ENCODE measurements around the gene ANTKMT.

Gene ANTKMT, protein sequence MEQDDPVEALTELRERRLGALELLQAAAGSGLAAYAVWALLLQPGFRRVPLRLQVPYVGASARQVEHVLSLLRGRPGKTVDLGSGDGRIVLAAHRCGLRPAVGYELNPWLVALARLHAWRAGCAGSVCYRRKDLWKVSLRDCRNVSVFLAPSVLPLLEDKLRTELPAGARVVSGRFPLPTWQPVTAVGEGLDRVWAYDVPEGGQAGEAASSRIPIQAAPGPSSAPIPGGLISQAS
- 4.1 to 5.8 reads per million in 2 donors for total RNA-seq

DNA sequence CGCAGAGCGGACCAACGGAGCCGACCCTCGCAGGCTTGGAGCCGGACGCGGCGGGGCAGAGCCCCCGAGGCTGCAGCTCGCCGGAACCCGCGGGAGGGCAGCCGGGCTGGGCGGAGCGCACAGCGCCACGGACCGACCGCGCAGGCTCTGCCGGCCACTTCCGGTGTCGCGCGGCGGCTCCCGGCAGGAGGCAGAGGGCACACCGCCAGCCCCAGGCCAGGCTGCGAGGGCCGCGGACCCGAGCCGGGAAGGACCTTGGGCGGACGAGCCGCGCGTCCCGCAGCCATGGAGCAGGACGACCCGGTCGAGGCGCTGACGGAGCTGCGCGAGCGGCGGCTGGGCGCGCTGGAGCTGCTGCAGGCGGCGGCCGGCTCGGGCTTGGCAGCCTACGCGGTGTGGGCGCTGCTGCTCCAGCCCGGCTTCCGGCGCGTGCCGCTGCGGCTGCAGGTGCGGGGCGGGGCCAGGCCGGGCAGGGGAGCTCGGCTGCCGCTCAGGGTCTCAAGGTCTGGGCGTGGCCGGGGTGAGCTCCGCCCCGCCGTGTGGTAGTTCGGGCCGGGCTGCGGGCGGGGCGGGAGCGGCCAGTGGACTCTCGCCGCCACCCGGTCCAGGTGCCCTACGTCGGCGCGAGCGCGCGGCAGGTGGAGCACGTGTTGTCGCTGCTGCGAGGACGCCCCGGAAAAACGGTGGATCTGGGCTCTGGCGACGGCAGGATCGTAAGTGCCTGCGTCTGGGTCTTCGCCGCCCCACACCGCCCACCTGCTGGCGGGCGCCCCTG, at the start of gene ANTKMT:
TSS of gene ANTKMT (plus strand) at position 157 of the 775 bp plus-strand sequence. CDS start at position 286, 129 bp downstream.
- peak; percentile 36 to 88 (median 60) for DNase-seq

GRCh38 chr16:671353-672131, 49.4 kb upstream of the ANTKMT start:
- DNase-seq: no peak

GRCh38 chr16:672371-672770, 48.6 kb upstream of the ANTKMT start:
- DNase-seq: no peak

GRCh38 chr16:672851-673250, 48.1 kb upstream of the ANTKMT start:
- DNase-seq: no peak

GRCh38 chr16:673399-673991, 47.5 kb upstream of the ANTKMT start:
- DNase-seq: no peak

DNA sequence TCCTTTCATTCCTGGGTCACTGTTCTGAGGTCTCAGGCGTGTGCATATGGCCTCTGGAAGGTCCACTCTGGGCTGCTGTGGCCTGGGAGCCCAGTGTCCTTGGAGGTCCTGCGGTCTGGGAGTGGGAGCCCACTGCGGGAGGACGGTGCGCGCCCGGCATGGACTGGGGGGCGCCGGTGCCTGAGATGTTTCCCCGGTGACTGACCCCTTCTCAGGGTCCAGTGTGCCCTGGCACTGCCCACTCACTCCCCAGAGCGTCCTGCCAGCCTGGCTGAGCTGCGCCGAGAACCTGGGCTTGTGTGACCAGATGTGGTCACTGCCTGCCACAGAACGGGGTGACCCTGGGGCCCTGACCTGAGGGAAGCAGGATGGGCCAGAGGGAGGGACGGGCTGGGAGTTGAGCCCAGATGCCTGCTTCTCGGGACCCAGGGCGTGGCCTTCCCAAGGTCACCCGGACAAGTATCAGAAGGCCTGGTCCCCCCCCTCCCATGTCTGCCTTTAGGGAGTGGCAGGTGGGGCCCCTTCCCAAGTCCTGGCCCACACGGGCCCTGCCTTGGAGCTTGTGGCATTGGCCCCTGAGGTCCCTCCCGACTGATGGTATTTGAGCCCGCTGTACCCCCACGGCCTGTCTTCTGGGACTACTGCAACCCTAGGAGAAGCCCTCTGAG, 46.6 kb upstream of the ANTKMT start:
- DNase-seq: no peak

DNA sequence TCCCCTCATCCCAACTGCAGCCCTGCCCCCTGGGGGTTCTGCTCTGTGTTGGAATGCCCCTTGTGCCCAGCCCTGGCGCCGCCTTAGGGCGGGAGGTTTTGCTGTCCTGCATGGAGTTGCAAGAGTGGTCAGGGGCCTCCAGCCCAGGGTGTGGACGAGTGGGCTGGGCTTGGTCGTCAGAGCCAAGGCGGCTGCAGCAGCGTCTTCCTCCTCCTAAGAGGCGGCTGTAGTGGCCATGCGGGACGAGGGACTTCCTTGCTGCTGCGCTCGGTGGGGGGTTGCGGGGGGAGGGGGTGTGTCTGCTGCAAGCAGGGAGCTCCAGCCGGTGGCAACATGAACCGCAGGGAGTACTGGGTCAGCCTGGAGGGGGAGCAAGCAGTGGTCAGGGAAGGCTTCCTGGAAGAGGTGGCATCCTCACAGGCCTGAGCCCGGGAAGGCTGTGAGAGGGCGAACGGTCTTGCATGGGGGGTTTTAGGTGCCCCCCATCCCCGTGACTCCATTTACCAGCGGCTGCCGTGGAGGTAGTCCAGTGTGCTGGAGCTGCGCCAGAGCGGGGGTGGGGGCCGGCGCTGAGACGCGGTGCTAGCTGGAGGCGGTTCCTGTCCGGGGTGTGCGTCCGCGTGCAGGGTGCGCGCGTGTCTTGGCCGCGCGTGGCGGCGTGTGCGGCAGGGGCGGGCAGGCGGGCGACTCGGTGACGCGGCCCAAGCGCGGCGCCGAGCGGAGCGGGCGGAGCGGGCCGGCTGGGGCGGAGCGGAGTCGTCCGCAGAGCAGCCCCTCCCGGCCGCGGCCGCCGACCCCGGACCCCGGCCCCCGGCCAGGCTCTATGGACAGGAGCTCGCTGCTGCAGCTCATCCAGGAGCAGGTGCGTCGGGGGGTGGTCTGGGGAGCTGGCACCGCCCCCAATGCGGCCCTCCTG, 45.7 kb upstream of the ANTKMT start, which contains the start of gene RHBDL1:
TSS of gene RHBDL1 (plus strand) at position 704 of the 916 bp plus-strand sequence. CDS start at position 824, 120 bp downstream.
- DNase-seq: peak in 1 of 5 experiments; percentile 26

- no peak for DNase-seq
Measured at GRCh38 chr16:675884-676564, 44.9 kb upstream of the ANTKMT start.

DNA sequence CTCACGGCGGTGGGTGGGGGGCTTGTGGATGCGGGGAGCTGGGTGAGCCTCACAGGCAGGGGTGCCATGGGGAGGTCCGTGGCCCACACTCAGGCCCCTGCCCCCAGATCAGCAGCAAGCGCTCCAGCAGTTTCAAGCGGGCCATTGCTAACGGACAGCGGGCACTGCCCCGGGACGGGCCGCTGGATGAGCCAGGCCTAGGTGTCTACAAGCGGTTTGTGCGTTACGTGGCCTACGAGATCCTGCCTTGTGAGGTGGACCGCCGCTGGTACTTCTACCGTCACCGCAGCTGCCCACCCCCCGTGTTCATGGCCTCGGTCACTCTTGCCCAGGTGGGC, 44.4 kb upstream of the ANTKMT start:
- DNase-seq: no peak

DNA sequence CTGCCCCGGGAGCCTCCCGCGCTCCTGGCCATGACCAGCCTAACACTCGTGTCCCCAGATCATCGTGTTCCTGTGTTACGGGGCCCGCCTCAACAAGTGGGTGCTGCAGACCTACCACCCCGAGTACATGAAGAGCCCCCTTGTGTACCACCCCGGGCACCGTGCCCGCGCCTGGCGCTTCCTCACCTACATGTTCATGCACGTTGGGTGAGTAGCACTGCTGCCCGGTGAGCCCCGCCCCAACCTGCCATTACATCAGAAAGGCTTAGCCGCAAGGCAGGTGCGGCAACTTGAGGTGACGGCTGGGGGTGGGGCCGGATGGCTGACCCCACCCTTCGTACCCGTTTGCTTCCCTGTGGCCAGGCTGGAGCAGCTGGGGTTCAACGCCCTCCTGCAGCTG, 44.0 kb upstream of the ANTKMT start:
- DNase-seq: peak in 2 of 5 experiments; percentile 27 to 39

DNA sequence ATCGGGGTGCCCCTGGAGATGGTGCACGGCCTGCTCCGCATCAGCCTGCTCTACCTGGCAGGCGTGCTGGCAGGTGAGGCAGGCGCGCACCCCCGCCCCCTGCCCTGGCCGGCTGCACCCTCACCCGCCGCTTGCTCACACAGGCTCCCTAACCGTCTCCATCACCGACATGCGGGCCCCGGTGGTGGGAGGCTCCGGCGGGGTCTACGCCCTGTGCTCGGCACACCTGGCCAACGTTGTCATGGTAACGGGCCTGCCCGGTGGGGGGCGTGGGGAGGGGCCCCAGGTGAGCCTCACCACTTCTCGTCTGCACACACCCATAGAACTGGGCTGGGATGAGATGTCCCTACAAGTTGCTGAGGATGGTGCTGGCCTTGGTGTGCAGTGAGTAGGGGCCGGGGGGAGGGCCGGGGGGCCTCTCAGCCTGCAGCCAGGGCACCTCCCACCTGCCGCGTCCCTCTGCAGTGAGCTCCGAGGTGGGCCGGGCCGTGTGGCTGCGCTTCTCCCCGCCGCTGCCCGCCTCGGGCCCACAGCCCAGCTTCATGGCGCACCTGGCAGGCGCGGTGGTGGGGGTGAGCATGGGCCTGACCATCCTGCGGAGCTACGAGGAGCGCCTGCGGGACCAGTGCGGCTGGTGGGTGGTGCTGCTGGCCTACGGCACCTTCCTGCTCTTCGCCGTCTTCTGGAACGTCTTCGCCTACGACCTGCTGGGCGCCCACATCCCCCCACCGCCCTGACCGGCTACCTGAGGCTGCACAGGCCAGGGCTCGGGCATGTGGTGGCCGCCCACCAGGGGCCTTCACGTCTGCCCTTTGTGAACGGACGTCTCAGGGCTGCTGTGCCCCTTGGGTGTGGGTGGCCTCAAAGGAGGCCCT, 43.4 kb upstream of the ANTKMT start:
- no peak for DNase-seq

GRCh38 chr16:678209-678857, 42.6 kb upstream of the ANTKMT start:
- DNase-seq: no peak

GRCh38 chr16:678858-679813, 41.8 kb upstream of the ANTKMT start:
- peak in 3 of 5 experiments; percentile 45 to 63 (median 49) for DNase-seq

- peak; percentile 80 to 84 (median 81) for DNase-seq
Measured at GRCh38 chr16:679814-680624, 40.9 kb upstream of the ANTKMT start, which contains the start of gene STUB1. TSS of gene STUB1 (plus strand) at chr16:680410. CDS start at chr16:680526, 116 bp downstream.

DNA sequence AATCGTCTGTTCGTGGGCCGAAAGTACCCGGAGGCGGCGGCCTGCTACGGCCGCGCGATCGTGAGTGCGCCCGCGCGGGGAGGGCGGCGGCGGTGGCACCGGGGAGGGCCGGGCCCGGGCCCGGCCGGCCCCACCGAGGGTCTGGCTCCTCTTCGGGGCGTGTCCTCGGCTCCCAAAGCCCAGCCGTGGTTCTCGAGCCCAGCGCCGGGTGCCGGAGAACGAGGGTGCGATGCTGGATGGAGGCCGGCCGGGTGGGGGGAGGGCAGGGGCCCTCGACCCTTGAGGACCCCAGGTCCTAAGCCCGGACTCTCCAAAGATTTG, 40.4 kb upstream of the ANTKMT start:
- no peak for DNase-seq

DNA sequence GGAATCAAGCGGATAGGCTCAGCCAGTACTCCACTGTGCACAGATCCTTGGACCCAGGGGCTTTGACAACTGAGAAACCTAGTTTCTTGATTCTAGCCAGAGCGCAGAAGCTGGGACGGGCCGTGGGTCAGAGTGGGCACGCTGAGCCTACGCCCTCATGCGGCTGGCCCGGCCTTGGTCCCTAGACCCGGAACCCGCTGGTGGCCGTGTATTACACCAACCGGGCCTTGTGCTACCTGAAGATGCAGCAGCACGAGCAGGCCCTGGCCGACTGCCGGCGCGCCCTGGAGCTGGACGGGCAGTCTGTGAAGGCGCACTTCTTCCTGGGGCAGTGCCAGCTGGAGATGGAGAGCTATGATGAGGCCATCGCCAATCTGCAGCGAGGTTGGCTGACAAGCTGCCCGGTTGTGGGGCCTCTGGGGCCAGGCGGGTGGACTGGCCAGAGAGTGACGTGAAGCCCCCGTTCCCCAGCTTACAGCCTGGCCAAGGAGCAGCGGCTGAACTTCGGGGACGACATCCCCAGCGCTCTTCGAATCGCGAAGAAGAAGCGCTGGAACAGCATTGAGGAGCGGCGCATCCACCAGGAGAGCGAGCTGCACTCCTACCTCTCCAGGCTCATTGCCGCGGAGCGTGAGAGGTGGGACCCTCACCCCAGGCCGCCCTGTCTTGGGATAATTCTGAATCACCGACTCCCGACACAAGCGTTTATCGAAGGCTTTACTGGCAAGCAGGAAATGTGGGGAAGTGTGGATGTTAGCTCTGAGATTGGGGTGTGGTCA, 39.8 kb upstream of the ANTKMT start:
- DNase-seq: peak in 1 of 5 experiments; percentile 26

Data from T-helper 2 cell (primary cell).